Stimulated activated CD8-positive, alpha-beta memory T cell treated with anti-CD3 and anti-CD28 coated beads, Interleukin-7, amount 100 ng/mL, for 1 hour (primary cell): ENCODE results near the gene MYO18A.

Experiments
- DNase-seq, 2 donors: peaks; one replicate each; pipeline ENCODE4 v3.0.0-alpha.2; 2020; ENCODE audit warnings: low read depth in 2 of 2

The MYO18A gene

DNA sequence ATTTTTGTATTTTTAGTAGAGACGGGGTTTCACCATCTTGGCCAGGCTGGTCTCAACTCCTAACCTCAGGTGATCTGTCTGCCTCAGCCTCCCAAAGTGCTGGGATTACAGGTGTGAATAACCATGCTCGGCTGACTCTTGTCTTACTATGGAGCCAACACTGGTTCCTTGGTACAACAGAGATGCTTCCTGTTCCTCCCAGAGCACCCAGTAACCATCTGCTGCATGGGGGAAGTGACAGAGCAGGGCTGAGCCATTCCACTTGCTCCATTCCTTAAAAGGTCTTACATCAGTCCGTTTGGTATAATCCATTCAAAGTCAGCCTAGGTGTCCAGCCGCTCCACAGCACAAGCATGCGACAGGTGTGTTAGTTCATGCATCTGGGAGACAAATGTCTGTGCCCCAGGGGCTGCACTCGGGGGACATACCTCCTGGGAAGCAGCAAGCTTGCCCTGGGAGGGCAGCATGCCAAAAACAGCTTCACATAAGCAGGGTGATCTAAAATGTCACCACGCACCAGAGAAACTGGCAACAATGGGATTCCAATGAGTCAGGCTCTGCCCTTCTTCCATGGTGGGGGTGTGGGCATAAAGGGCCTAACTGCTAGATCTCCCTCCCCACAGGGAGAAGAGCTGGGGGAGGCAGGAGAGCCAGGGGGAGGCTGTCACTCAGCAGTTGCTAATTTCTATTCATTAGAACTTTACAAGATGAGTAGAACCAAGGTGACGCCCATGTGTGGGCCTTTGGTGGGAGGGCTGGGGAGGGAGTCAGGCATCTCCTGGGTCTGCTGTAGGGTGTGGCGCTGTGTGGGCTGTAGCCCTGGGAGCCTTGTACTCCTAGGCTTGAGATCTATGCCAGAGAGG lies 101.8 kb downstream of the MYO18A start:
- no peak for DNase-seq

DNA sequence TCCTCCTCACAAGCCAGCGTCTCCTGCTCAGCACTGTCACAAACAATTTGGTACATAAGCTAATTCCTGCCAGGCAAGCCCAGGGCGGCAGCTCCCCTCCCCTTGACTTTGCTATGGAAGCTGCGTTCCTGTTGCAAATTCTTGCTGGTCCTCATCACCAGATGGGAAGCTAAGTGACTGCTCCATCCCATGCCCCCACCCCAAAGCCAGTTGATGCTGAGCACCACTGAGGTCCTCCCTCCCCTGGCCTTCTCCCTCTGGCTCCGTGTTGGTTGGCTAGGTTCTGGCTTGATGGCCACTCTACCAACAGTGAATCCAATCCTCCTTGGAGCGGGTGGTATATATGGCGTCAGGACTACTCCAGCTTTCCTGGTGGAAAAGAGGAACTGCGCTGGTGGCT lies 102.9 kb downstream of the MYO18A start:
- DNase-seq, result no peak

DNA sequence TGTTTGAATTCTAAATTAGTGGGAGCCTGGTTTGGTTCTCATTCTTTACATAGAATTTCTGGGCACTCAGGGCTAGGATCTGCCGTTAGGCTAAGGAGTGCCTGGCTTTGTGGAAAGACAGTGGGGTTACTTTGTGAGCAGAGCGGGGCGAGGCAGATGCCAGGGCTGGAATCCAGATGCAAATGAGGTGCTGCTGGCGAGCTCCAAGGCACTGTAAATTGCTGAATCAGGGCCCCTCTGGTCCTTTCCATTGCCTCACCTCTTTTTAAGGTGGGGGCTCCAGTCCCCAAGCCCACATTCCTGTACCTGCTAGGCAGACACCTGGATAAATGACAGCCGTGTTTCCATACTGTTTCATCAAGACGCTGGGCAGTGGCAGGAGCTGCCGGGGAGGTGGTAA lies 103.5 kb downstream of the MYO18A start:
- DNase-seq, result no peak

DNA sequence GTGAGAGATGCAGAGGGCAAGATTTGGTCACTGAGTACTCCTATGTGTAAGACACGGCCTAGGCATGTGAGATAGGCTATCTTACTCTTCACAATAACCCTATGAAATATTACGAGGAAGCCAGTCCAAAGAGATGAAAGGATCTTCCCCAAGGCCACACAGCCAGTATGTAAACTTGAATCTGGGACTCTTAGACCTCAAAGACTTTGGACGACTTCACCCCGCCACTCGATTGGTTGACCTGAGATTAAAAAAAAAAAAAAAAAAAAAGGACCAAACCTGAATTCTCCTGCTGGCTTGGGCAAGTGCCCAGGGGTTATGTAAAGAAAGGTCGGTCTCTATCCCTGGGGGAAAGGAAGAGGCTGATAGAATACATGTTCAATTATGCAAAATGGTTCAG lies 104.1 kb downstream of the MYO18A start:
- DNase-seq, result no peak

GRCh38 chr17:29074488-29074887 lies 105.7 kb downstream of the MYO18A start:
- DNase-seq, result no peak

GRCh38 chr17:29073520-29073919 lies 106.7 kb downstream of the MYO18A start:
- DNase-seq, result no peak

DNA sequence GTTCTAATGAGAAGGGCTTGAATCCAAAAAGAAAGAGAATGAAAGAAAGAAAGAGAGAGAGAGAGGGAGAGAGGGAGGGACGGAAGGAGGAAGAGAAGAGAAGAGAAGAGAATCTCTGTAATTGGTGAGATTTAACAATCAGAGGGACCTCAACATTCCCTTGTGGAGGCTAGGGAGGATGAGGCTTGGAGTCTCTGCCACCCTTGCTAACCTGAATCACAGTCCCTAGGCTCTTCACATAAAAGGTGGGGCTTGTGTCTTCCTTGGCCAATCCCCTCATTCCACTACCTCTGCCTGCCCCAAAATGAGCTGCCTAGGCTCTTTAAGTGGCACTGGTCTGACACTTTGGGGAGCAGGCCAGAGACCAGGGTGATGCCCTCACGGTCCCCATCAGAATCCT lies 107.2 kb downstream of the MYO18A start:
- no peak for DNase-seq

DNA sequence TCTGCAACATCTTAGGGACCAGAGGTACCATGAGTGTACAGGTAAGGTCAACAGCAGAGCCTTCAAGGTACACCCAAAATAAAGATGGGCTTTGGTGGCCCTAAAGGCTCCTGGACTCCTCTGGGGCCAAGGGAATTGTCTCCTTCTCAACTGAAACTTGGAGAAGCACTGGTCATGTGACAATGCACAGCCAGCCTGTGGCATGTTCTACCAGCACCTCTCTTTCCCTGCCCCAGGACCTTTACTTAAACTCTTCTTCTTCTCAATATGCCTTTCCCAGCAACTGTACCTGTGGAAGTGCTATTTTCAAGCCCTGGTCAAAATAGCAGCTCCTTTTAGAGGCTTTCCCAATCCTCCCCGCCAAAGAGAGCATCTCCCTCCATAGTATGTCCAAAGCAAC lies 108.9 kb downstream of the MYO18A start:
- DNase-seq, result no peak

- DNase-seq, result no peak
Measured at GRCh38 chr17:29070781-29071180, 109.4 kb downstream of the MYO18A start.

- no peak for DNase-seq
Measured at GRCh38 chr17:29070308-29070707, 109.9 kb downstream of the MYO18A start.

DNA sequence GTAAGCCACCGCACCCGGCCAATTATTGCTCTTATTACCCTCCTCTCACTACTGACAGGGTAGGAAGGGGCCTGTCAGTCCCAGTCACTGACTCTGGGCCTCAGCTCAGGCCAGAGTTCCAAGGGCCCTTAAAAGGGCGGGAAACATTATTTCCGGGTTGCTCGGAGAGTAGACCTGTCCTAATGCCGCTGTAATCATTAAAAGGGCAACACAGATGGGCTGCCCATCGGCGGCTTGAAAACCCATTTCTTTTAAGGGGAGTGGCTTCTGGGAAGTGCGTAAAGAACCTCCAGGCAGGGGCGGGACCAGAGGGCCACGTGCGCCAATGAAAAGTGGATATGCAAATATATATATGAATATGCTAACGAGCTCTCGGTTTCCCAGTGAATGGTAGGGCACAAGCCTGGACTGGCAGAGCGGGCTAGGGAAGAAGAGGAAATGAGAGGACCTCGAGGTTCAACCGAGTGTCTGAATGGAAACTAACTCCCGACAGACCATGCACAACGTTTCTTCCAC lies 110.6 kb downstream of the MYO18A start:
- DNase-seq, result no peak

- DNase-seq, result no peak
Measured at GRCh38 chr17:29068818-29069217, 111.4 kb downstream of the MYO18A start.

DNA sequence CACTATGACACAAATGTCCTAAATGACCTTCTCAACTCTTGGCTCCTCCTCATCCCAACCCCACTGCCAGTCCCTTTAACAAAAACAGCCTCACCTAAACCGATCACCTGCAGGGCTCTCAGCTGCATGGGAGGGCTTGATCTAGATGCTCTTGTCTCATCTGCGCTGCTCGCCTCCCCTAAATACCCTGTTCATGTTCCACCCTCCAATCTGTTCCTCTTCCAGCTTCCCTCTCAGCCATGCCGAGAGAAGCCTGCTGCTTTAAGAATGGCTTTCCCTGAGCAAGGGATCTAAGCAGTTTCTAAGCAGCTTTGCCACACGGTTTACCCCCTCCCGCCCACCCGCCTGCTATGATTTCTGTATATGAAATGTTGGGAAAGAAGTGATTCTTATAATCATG lies 113.6 kb downstream of the MYO18A start:
- no peak for DNase-seq

- DNase-seq, result no peak
Measured at GRCh38 chr17:29066047-29066446, 114.2 kb downstream of the MYO18A start.

DNA sequence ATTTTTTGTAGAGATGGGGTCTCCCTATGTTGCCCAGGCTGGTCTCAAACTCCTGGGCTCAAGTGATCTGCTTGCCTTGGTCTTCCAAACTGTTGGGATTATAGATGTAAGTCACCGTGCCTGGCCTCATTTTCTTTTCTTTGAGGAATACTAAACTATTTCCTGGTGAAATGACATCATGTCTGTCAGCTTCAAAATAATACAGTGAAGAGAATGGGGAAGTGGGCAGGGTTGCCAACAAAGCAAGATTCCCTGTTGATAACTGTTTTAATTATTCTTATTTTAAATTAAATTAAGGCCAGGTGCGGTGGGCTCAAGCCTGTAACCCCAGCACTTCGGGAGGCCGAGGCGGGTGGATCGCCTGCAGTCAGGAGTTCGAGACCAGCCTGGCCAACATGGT lies 116.2 kb downstream of the MYO18A start:
- no peak for DNase-seq

DNA sequence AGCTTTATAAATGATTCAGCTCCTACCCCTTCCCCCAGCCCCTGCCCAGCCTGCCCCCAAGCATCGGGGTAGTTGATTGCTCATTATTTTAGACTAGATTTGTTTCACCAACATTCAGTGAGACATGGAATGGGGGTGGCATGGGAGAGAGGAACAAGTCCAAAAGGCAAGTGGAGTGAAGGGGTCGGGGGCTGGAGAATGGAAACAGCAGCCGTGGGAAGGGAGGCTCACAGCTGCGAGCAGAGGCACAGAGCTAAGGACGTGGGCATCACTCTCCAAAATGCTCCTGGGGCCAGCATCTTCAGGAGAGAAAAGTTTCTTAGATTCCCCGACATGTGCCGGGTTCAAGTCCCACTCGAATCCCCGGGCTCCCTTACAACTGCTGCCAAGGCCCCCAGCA lies 118.0 kb downstream of the MYO18A start:
- DNase-seq, result no peak

DNA sequence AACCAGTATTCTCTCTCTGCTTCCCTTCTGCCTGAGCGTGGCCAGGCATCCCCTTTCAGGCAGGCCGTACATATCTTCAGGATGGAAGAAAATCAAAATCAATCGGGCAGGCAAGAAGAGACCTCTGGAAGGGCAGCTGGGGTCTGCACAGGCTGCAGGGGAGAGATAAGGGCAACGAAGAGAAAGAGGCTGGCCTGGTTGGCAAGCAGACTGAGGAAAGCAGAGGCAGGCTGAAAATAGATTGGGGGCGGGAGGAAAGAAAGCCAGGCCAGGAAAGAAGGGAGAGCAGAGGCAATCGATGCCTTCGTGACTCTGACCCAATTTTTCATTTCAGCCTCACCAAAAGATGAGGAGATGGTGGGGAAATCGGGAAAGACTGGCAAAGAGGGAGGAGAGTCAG lies 119.2 kb downstream of the MYO18A start:
- no peak for DNase-seq

GRCh38 chr17:29060475-29060874 lies 119.7 kb downstream of the MYO18A start:
- no peak for DNase-seq

GRCh38 chr17:29059281-29059680 lies 120.9 kb downstream of the MYO18A start:
- no peak for DNase-seq

DNA sequence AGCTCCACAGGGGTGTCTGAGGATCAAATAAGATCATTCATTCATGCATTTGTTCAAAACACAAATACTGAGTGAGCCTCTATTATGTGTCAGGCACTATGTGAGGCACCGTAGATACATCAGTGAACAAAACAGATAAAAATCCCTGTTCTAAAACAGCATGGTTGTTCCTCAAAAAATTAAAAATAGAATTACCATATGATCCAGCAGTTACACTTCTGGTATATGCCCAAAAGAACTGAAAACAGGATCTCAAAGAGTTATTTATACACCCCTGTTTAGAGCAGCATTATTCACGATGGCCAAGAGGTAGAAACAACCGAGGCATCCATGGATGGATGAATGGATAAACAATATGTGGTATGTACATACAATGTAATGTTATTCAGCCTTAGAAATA lies 121.8 kb downstream of the MYO18A start:
- no peak for DNase-seq

DNA sequence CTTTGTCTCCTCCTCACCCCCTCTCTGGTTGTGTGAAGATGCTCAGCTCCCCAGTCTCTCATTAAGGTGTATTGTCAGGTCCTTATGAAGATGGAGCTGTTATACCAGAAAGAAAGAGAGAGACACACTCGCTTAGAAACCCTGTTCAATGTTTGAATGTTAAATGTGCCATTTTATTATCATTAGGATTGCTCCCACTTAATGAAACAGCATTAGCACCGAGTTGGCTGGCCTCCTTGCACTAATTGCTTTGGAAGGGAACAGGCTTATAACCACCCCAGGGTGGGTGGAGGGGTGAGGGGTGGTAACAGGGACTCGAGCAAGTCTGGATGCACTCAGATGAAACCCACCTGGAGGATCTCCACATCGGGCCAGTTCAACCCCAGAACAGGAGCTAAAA lies 122.8 kb downstream of the MYO18A start:
- no peak for DNase-seq

- no peak for DNase-seq
Measured at GRCh38 chr17:29054835-29055234, 125.4 kb downstream of the MYO18A start.

DNA sequence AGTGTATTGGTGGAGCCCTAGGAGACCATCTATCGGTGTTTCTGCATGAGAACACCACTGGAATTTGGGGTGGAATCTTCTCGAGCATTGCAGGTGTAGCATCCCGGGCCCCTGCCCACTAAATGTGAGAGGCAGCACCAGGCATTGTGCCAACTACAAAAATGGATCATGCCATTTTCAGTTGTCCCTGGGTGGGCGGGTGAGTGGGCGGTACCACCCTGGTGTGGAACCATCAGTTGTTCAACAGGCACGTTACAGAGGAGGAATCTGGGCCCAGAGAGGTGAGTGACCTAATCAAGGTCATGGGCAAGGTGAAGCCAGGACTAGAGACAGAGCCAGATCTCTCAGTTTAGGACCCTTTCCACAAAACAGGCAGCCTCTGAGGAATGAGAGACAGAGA lies 128.5 kb downstream of the MYO18A start:
- no peak for DNase-seq

- no peak for DNase-seq
Measured at GRCh38 chr17:29051194-29051593, 129.0 kb downstream of the MYO18A start.
